Sigmoid colon (tissue), 7 donors: ENCODE data around the gene OPA3. TPM values are rescaled to one million over a fixed set of nuclear protein-coding genes. Genes with fewer than 3 reads are reported as not detected.

ENCODE experiments used
- DNase-seq: peaks from one replicate; pipeline ENCODE4 v3.0.0-alpha.2; 2019
- H3K27ac ChIP-seq, 4 donors: fragments of 200-600 bp; sonication (generic); one replicate each; pipeline ENCODE4 v1.5.1; 2016 to 2019; ENCODE audit warnings: mild to moderate bottlenecking in 1 of 4
- H3K27me3 ChIP-seq, 3 donors: fragments of 200-600 bp; sonication (generic); one replicate each; pipeline ENCODE4 v1.5.1; 2019; ENCODE audit warnings: mild to moderate bottlenecking in 1 of 3
- H3K36me3 ChIP-seq, 4 donors: fragments of 200-600 bp; sonication (generic); one replicate each; pipeline ENCODE4 v1.5.1; 2016 to 2019
- H3K4me1 ChIP-seq, 4 donors: fragments of 200-600 bp; sonication (generic); one replicate each; pipeline ENCODE4 v1.5.1; 2017 to 2019
- H3K4me3 ChIP-seq, 4 donors: fragments of 200-600 bp; sonication (generic); one replicate each; pipeline ENCODE4 v1.5.1; 2017 to 2019; ENCODE audit warnings: mild to moderate bottlenecking in 2 of 4, moderate library complexity in 1 of 4
- H3K9me3 ChIP-seq, 4 donors: fragments of 200-600 bp in 3 of 4; sonication (generic) in 3 of 4; one replicate each; pipeline versions ENCODE4 v1.5.1 to v1.6.1; 2013 to 2019
- EP300 ChIP-seq, 4 donors: sonication (generic); formaldehyde crosslinking; IDR thresholded peaks; one replicate each; pipeline ENCODE4 v1.6.1; 2017; ENCODE audit warnings: antibody characterized with exemption in 4 of 4
- POLR2A ChIP-seq, 2 donors: fragments of 450-650 bp; IDR thresholded peaks; one replicate each; pipeline ENCODE4 v1.6.1; 2016; ENCODE audit warnings: antibody characterized with exemption in 2 of 2, mild to moderate bottlenecking in 2 of 2, moderate library complexity in 2 of 2
- POLR2AphosphoS5 ChIP-seq, 4 donors: sonication (generic); formaldehyde crosslinking; IDR thresholded peaks; one replicate each; pipeline ENCODE4 v1.6.1; 2017; ENCODE audit warnings: antibody characterized with exemption in 4 of 4
- WGBS, 2 donors: extraction: QIAGEN DNeasy Blood & Tissue Kit; methylation state at CpG; one replicate each; pipeline ENCODE4 v1.1.7; 2013; 5-methylcytosine and 5-hydroxymethylcytosine counted together
- intact Hi-C: fragments of 100-400 bp; cut with DNase I; formaldehyde crosslinking; loops from one replicate; pipeline ENCODE4 v1.15.1; 2023
- polyA plus RNA-seq, 3 donors: library from polyadenylated mRNA; stranded (reverse); fragments of 200-250 nt; gene quantifications; one replicate each; pipeline ENCODE4 v1.2.3, GENCODE V29; 2013
- total RNA-seq, 4 donors: library from RNA; depleted of rRNA; stranded (reverse); fragments of >200 nt; gene quantifications; one replicate each; pipeline ENCODE4 v1.1.0, GENCODE V29; 2016
- TF ChIP-seq, protein P1 (sequence below), 4 experiments: fragments of 450-650 bp in 3 of 4; fragments of 200-600 bp in 1 of 4; IDR thresholded peaks; one replicate each; pipeline ENCODE4 v1.5.1; 2016 to 2019; ENCODE audit warnings: antibody characterized with exemption in 4 of 4, mild to moderate bottlenecking in 3 of 4, moderate library complexity in 2 of 4
- donor health status: healthy with polysubstance abuse.
- donor health status: Bipolar disorder and iron deficiency.
- donor health status: healthy.

Gene OPA3
- total and polyA plus RNA-seq, 7 donors, result 3.0 to 11.3 (median 7.2) TPM

DNA sequence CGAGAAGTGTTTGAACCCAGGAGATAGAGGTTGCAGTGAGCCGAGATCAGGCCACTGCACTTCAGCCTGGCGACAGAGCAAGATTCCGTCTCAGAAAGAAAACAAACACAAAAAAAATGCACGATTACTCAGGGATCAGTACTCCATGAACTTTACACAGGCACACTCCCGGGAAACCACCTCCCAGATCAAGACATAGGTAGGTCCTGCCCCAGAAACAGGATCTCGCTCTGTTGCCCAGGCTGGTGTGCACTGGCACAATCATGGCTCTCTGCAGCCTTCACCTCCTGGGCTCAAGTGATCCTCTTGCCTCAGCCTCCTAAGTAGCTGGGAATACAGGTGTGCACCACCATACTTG lies 66.2 kb downstream of the OPA3 start:
- Histone ChIP-seq H3K27ac (no peak overlapping the region), H3K9me3 (no peaks in the 10 kb centered on the region), H3K4me1 (peaks cover 0 to 32% (median 31%) of the 10 kb centered on the region in 4 donors), H3K4me3 (no peak overlapping the region), H3K27me3 (no peaks in the 10 kb centered on the region), H3K36me3 (peaks cover 22 to 74% (median 55%) of the 10 kb centered on the region in 4 donors)
- TF ChIP-seq POLR2AphosphoS5 (IDR thresholded peaks at IDR 0.05) (no peak), EP300 (IDR thresholded peaks at IDR 0.05) (no peak), POLR2A (IDR thresholded peaks at IDR 0.05) (no peak)
- TF ChIP-seq, protein P1, sequence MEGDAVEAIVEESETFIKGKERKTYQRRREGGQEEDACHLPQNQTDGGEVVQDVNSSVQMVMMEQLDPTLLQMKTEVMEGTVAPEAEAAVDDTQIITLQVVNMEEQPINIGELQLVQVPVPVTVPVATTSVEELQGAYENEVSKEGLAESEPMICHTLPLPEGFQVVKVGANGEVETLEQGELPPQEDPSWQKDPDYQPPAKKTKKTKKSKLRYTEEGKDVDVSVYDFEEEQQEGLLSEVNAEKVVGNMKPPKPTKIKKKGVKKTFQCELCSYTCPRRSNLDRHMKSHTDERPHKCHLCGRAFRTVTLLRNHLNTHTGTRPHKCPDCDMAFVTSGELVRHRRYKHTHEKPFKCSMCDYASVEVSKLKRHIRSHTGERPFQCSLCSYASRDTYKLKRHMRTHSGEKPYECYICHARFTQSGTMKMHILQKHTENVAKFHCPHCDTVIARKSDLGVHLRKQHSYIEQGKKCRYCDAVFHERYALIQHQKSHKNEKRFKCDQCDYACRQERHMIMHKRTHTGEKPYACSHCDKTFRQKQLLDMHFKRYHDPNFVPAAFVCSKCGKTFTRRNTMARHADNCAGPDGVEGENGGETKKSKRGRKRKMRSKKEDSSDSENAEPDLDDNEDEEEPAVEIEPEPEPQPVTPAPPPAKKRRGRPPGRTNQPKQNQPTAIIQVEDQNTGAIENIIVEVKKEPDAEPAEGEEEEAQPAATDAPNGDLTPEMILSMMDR (IDR thresholded peaks at IDR 0.05), result no peak
- no peak for DNase-seq
- intact Hi-C loops, result no loop called here
- 28 to 72% methylated on average over 7 of the region's 7 CpGs for WGBS, 2 donors

DNA sequence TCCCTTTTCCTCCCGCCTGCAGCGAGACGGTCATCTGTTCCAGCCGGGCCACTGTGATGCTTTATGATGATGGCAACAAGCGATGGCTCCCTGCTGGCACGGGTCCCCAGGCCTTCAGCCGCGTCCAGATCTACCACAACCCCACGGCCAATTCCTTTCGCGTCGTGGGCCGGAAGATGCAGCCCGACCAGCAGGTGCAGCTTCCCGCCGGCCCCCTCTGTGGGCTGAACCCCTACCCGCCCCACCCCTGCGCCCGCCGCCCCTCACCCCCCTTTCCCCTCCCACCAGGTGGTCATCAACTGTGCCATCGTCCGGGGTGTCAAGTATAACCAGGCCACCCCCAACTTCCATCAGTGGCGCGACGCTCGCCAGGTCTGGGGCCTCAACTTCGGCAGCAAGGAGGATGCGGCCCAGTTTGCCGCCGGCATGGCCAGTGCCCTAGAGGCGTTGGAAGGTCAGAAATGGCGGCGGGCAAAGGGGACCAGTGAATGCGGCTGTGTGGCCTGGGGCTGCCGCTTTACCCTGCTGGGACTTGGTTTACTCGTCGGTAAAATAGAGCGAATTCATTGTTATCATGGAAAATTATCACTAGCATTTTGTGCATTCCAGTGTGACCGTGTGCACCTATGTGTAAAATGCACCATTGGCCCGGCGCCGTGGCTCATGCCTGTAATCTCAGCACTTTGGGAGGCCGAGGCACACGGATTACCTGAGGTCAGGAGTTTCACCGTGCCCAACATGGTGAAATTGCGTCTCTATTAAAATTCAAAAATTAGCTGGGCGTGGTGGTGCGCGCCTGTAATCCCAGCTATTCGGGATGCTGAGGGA lies 66.7 kb downstream of the OPA3 start:
- H3K27ac ChIP-seq, result no peak overlapping the region
- no peaks in the 10 kb centered on the region for H3K27me3 ChIP-seq
- H3K9me3 ChIP-seq, result no peaks in the 10 kb centered on the region
- H3K4me1 ChIP-seq, result peaks cover 0 to 37% (median 36%) of the 10 kb centered on the region in 4 donors
- TF ChIP-seq EP300 (IDR thresholded peaks at IDR 0.05), result no peak
- H3K36me3 ChIP-seq, result peaks cover 21 to 68% (median 53%) of the 10 kb centered on the region in 4 donors
- intact Hi-C loops, result no loop called here
- H3K4me3 ChIP-seq, result no peak overlapping the region
- no peak for DNase-seq
- 85 to 91% methylated on average over 50 of the region's 50 CpGs for WGBS, 2 donors

DNA sequence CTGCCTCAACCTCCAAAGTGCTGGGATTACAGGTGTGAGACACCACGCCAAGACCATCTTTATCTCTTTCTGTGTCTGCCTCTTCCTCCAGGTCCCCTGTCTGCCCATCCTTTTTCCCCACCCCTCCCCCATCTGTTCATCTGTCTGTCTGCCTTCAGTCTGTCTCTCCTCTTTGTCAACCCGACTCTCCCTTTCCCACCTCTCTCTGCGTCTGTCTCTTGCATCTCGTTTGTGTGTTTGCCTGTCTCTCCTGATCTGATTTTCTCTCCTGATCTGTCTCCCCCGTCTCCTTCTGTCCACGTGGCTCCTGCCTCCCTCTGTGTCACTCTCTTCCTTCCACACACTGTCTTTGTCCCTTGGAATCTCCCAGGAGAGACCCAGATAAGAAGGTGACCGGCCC lies 67.4 kb downstream of the OPA3 start:
- Histone ChIP-seq H3K9me3 (no peaks in the 10 kb centered on the region), H3K36me3 (peaks cover 15 to 62% (median 47%) of the 10 kb centered on the region in 4 donors), H3K4me1 (peaks cover 0 to 44% (median 42%) of the 10 kb centered on the region in 4 donors), H3K4me3 (no peak overlapping the region), H3K27me3 (no peaks in the 10 kb centered on the region), H3K27ac (no peak overlapping the region)
- TF ChIP-seq EP300 (IDR thresholded peaks at IDR 0.05), result no peak
- TF ChIP-seq, protein P1 (IDR thresholded peaks at IDR 0.05), result no peak
- no peak for TF ChIP-seq POLR2AphosphoS5 (IDR thresholded peaks at IDR 0.05)
- TF ChIP-seq POLR2A (IDR thresholded peaks at IDR 0.05), result no peak
- no peak for DNase-seq
- intact Hi-C loops, result no loop called here
- 54 to 73% methylated on average over 7 of the region's 7 CpGs for WGBS, 2 donors

DNA sequence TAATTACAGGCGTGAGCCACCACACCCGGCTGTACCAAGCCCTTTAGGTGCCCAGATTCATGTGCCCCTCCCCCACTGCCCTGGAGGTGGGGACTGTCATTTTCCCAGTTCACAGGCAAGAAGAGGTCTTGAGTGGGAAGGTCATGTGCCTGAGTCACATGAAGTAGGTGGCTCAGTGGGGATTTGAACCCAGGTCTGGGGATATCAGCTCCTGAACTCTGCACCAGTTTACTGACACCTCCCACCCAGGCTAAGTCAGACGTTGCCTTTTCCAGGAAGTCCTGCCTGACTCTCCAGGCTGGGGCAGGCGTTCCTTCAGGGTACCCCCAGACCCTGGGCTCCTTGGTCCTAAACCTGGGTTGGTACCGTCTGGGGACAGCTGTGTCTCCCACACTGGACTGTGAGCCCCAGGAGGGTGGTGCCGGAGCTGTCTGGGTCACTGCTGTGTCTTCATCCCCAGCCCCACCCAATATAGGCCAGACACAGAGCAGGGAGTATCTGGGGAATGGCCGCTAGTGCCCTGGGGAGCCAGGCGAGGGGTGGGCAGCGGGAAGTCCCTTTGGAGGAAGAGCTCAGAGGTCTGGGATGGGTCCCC lies 68.7 kb downstream of the OPA3 start:
- H3K9me3 ChIP-seq, result no peaks in the 10 kb centered on the region
- no peak overlapping the region for H3K4me3 ChIP-seq
- H3K36me3 ChIP-seq, result peaks cover 3 to 48% (median 33%) of the 10 kb centered on the region in 4 donors
- H3K4me1 ChIP-seq, result peaks cover 0 to 57% (median 56%) of the 10 kb centered on the region in 4 donors
- TF ChIP-seq EP300 (IDR thresholded peaks at IDR 0.05) (no peak), POLR2AphosphoS5 (IDR thresholded peaks at IDR 0.05) (no peak), POLR2A (IDR thresholded peaks at IDR 0.05) (no peak)
- TF ChIP-seq, protein P1 (IDR thresholded peaks at IDR 0.05), result no peak
- 25 to 61% methylated on average over 9 of the region's 9 CpGs for WGBS, 2 donors
- intact Hi-C loops, result no loop called here
- peak overlapping the region; percentile 61 to 99 (median 80) for H3K27ac ChIP-seq
- no peak for DNase-seq
- no peaks in the 10 kb centered on the region for H3K27me3 ChIP-seq

DNA sequence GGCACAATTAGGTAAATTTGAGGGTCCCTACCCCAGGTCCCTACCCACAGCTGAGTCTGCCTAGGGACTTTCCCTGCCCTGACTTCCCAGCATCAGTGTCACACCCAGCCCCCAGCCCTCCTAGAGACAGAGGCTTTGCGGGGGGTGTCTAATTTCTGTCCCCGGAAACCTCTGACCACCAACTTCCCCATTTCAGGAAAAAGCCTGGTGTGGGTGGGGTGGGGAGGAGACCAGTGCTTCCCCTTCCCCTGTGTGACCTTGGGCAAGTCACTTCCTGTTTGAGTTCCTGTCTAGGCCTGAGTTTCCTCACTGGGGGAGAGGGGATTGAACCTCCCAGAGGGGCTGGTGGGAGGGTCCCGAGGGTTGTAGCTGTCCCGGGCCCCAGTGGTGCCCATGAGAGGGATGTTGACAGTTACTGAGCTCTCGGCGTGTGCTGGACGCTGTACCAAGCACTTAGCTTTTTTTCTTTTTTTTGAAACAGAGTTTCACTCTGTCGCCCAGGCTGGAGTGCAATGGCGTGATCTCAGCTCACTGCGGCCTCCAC lies 69.4 kb downstream of the OPA3 start:
- H3K4me3 ChIP-seq, result no peak overlapping the region
- WGBS, 2 donors, result 27 to 41% methylated on average over 10 of the region's 10 CpGs
- TF ChIP-seq EP300 (IDR thresholded peaks at IDR 0.05), result no peak
- TF ChIP-seq POLR2A (IDR thresholded peaks at IDR 0.05), result no peak
- TF ChIP-seq, protein P1 (IDR thresholded peaks at IDR 0.05), result no peak
- TF ChIP-seq POLR2AphosphoS5 (IDR thresholded peaks at IDR 0.05), result no peak
- peaks cover 0 to 64% (median 63%) of the 10 kb centered on the region in 4 donors for H3K4me1 ChIP-seq
- peaks cover 0 to 41% (median 26%) of the 10 kb centered on the region in 4 donors for H3K36me3 ChIP-seq
- H3K27me3 ChIP-seq, result no peaks in the 10 kb centered on the region
- no peak for DNase-seq
- H3K27ac ChIP-seq, result peak overlapping the region; percentile 61 to 99 (median 80)
- intact Hi-C loops, result no loop called here
- H3K9me3 ChIP-seq, result no peaks in the 10 kb centered on the region
